Activated effector memory CD4-positive, alpha-beta T cell treated with anti-CD3 and anti-CD28 coated beads, Interleukin-2, amount 50 U/mL, for 16 hours (primary cell): ENCODE data around the gene CCT2.
A peak's percentile ranks its signal among the peaks of the same experiment; 100 is the strongest.

Experiments used
- DNase-seq: peaks from one replicate; pipeline ENCODE4 v3.0.0-alpha.2; 2020

CCT2 gene

GRCh38 chr12:69585189-69586062, at the start of gene CCT2:
TSS of gene CCT2 (plus strand) at chr12:69585459. CDS start at chr12:69585522, 63 bp downstream.
- DNase-seq, result peak; percentile 99

- no peak for DNase-seq
Measured at GRCh38 chr12:69540987-69541386, 44.3 kb upstream of the CCT2 start.

- no peak for DNase-seq
Measured at GRCh38 chr12:69544087-69544486, 41.2 kb upstream of the CCT2 start.

- no peak for DNase-seq
Measured at GRCh38 chr12:69545081-69545480, 40.2 kb upstream of the CCT2 start.

GRCh38 chr12:69546693-69547438, 38.4 kb upstream of the CCT2 start:
- DNase-seq, result no peak

- DNase-seq, result no peak
Measured at GRCh38 chr12:69548687-69549086, 36.6 kb upstream of the CCT2 start.

GRCh38 chr12:69550569-69551350, 34.5 kb upstream of the CCT2 start:
- no peak for DNase-seq

GRCh38 chr12:69553628-69554248, 31.5 kb upstream of the CCT2 start:
- DNase-seq, result no peak

- no peak for DNase-seq
Measured at GRCh38 chr12:69555461-69555860, 29.8 kb upstream of the CCT2 start.

- no peak for DNase-seq
Measured at GRCh38 chr12:69556383-69556782, 28.9 kb upstream of the CCT2 start.

- no peak for DNase-seq
Measured at GRCh38 chr12:69563166-69563762, 22.0 kb upstream of the CCT2 start.

GRCh38 chr12:69566603-69567002, 18.7 kb upstream of the CCT2 start:
- no peak for DNase-seq

GRCh38 chr12:69569236-69569635, 16.0 kb upstream of the CCT2 start:
- no peak for DNase-seq

GRCh38 chr12:69570000-69570516, 15.2 kb upstream of the CCT2 start:
- no peak for DNase-seq

- peak; percentile 81 for DNase-seq
Measured at GRCh38 chr12:69570545-69571399, 14.5 kb upstream of the CCT2 start.

GRCh38 chr12:69575346-69575745, 9.9 kb upstream of the CCT2 start:
- DNase-seq, result no peak

- DNase-seq, result no peak
Measured at GRCh38 chr12:69578283-69578682, 7.0 kb upstream of the CCT2 start.

- no peak for DNase-seq
Measured at GRCh38 chr12:69579029-69579428, 6.2 kb upstream of the CCT2 start.

GRCh38 chr12:69580074-69580473, 5.2 kb upstream of the CCT2 start:
- DNase-seq, result no peak

GRCh38 chr12:69583203-69583602, 2.1 kb upstream of the CCT2 start:
- DNase-seq, result no peak

- no peak for DNase-seq
Measured at GRCh38 chr12:69588527-69588926, 3.3 kb downstream of the CCT2 start.
